Neuron (in vitro differentiated cells): ENCODE data around the gene PNKD.

Source experiments
- H2AFZ ChIP-seq: one replicate; pipeline ENCODE4 v1.6.1; 2013; ENCODE audit warnings: low read depth, mild to moderate bottlenecking, inconsistent platforms, low read length, moderate library complexity
- H3K27me3 ChIP-seq: one replicate; pipeline ENCODE4 v1.6.1; 2013; ENCODE audit warnings: low read length; ENCODE audit not compliant: insufficient read depth
- H3K36me3 ChIP-seq: one replicate; pipeline ENCODE4 v1.6.1; 2013; ENCODE audit warnings: low read length; ENCODE audit not compliant: insufficient read depth
- H3K4me1 ChIP-seq: one replicate; pipeline ENCODE4 v1.6.1; 2013; ENCODE audit warnings: low read length; ENCODE audit not compliant: insufficient read depth
- H3K4me3 ChIP-seq: 2 replicates; pipeline ENCODE4 v1.5.1; 2013; ENCODE audit warnings: mild to moderate bottlenecking, low read length, moderate library complexity
- H3K9me3 ChIP-seq: one replicate; pipeline ENCODE4 v1.6.1; 2013; ENCODE audit warnings: low read length

The PNKD gene, protein sequence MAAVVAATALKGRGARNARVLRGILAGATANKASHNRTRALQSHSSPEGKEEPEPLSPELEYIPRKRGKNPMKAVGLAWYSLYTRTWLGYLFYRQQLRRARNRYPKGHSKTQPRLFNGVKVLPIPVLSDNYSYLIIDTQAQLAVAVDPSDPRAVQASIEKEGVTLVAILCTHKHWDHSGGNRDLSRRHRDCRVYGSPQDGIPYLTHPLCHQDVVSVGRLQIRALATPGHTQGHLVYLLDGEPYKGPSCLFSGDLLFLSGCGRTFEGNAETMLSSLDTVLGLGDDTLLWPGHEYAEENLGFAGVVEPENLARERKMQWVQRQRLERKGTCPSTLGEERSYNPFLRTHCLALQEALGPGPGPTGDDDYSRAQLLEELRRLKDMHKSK

DNA sequence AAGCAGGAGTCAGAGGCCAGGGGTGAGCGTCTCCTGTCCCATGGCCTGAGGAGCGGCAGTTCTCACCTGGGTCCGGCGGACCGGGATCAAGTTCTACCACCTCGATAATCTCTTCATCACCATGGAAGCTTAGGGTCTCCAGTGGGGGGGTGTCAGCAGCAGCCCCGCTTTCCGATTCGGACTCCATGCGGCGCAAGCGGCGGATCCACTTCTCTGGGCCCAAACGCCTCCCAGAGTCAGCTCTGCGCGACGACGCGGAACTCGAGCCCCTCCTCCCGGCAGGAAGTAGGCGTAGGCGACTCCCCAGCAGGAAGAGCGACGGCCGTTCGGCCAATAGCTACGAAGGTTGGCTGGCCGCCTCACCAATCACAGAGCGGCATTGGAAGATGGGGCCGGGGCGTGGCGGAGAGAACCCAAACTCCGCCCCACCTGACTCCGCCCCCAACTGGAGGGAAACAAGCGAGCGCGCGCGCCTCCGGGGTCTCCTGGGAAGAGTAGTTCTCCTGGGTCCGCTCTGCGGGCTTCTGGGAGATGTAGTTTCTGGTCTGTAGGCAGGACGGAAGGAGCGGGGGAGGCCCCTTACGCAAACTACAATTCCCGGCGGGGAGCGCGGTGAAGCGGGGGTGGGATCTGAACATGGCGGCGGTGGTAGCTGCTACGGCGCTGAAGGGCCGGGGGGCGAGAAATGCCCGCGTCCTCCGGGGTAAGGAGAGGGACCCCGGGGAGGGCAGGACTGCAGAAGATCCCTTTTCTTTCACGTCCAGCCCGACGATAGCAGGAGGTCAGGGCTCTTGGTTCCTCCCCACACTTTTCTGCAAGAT lies at the start of gene PNKD, which contains the start of gene AAMP:
PNKD (plus strand) TSS at position 620 of the 821 bp plus-strand sequence; CDS start at position 637, 17 bp downstream.
AAMP (minus strand) TSS at position 238 of the 821 bp plus-strand sequence; CDS start at position 187, 51 bp downstream.
- Histone ChIP-seq H3K4me3 (peak within 1 kb of the TSS; percentile 91), H3K27me3 (no peaks in the 10 kb centered on the region), H3K4me1 (peaks cover 13% of the 10 kb centered on the region), H2AFZ (peak within 1 kb of the TSS; percentile 74), H3K9me3 (no peaks in the 10 kb centered on the region), H3K36me3 (peaks cover 31% of the 10 kb centered on the region)

DNA sequence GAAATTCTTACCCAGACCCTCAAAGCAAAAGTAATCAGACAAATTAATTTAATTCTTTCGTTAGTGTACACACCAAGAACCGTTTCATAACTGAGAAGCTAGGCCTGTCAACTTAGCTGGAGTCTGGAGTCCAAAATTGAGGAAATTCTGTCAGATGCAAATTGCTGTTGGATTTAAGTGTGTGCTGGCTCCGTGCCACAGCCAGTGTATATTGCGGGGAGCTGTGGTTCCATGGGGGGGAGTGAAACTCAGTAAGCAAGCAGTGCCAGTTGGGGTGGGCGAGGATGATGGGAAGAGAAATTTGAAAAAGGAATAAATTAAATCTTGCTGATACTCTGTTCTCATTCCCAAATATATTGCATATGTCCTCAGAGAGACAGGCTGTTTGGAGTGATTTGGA lies 49.3 kb upstream of the PNKD start:
- no peaks in the 10 kb centered on the region for H3K9me3 ChIP-seq
- no peak overlapping the region for H2AFZ ChIP-seq
- no peaks in the 10 kb centered on the region for H3K27me3 ChIP-seq
- H3K4me3 ChIP-seq: no peak overlapping the region
- peaks cover 32% of the 10 kb centered on the region for H3K36me3 ChIP-seq
- H3K4me1 ChIP-seq: peaks cover 19% of the 10 kb centered on the region

GRCh38 chr2:218223046-218223445 lies 47.3 kb upstream of the PNKD start:
- H3K4me3 ChIP-seq: no peak overlapping the region
- peaks cover 19% of the 10 kb centered on the region for H3K4me1 ChIP-seq
- H2AFZ ChIP-seq: no peak overlapping the region
- H3K27me3 ChIP-seq: no peaks in the 10 kb centered on the region
- no peaks in the 10 kb centered on the region for H3K9me3 ChIP-seq
- peaks cover 45% of the 10 kb centered on the region for H3K36me3 ChIP-seq

GRCh38 chr2:218224186-218224585 lies 46.1 kb upstream of the PNKD start:
- Histone ChIP-seq H3K36me3 (peaks cover 55% of the 10 kb centered on the region), H3K27me3 (no peaks in the 10 kb centered on the region), H2AFZ (no peak overlapping the region)

GRCh38 chr2:218226903-218227302 lies 43.4 kb upstream of the PNKD start:
- no peaks in the 10 kb centered on the region for H3K4me1 ChIP-seq
- no peaks in the 10 kb centered on the region for H3K9me3 ChIP-seq
- no peak overlapping the region for H2AFZ ChIP-seq
- peaks cover 70% of the 10 kb centered on the region for H3K36me3 ChIP-seq
- no peak overlapping the region for H3K4me3 ChIP-seq
- no peaks in the 10 kb centered on the region for H3K27me3 ChIP-seq

More at GRCh38 chr2:218224186-218224585, 46.1 kb upstream of the PNKD start:
- Histone ChIP-seq H3K4me3 (no peak overlapping the region), H3K9me3 (no peaks in the 10 kb centered on the region), H3K4me1 (peaks cover 8% of the 10 kb centered on the region)

DNA sequence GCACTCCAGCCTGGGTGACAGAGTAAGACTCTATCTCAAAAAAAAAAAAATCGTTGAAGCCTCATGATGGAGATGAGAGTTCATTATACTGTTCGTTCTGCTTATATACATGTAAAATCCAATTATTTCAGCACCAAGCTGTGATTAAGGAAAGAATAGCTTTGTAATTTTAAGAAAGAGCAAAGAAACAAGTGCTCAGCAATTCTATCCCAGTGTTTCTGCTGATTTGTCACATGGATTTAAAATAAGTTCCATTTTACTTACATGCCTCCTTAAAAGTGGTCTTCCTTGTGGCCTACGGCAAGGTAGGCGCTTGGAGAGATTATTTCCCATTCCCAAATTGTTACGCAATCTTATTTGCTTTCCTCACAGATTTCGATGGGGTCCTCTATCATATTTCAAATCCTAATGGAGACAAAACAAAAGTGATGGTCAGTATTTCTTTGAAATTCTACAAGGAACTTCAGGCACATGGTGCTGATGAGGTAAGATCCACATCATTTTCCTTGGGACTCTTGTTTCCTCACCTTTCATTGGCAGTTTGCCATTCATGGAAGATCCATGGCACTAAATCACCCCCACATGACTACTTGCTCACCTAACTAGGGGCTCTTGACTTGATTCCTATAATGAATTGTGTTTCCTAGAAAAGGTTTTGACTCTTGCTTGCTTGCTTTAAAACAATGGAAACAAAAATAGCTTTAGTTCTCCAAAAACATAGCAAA lies 41.8 kb upstream of the PNKD start:
- Histone ChIP-seq H3K36me3 (peaks cover 76% of the 10 kb centered on the region), H3K9me3 (no peaks in the 10 kb centered on the region), H3K4me1 (no peaks in the 10 kb centered on the region), H3K27me3 (no peaks in the 10 kb centered on the region), H2AFZ (no peak overlapping the region), H3K4me3 (no peak overlapping the region)

DNA sequence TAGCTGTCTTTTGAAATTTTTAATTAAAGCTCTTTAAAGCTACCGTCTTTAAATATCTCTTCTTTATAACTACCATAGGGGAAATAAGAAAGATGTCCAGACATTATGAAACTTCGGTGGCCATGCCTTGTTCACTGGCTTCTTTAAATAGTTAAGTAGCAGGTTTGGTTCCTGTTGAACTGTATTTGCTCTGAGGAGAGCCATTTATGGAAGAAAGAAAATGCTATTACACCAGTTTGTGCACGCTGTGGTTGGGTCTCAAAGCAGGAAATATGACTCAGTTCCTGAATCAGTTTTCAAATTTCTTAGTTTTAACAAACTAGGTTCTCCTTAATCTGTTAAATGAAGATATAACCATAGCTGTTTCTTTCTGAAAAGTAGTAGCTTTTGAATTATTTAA lies 41.1 kb upstream of the PNKD start:
- no peaks in the 10 kb centered on the region for H3K4me1 ChIP-seq
- no peak overlapping the region for H3K4me3 ChIP-seq
- H3K36me3 ChIP-seq: peaks cover 80% of the 10 kb centered on the region
- H3K9me3 ChIP-seq: no peaks in the 10 kb centered on the region
- no peaks in the 10 kb centered on the region for H3K27me3 ChIP-seq
- H2AFZ ChIP-seq: no peak overlapping the region

DNA sequence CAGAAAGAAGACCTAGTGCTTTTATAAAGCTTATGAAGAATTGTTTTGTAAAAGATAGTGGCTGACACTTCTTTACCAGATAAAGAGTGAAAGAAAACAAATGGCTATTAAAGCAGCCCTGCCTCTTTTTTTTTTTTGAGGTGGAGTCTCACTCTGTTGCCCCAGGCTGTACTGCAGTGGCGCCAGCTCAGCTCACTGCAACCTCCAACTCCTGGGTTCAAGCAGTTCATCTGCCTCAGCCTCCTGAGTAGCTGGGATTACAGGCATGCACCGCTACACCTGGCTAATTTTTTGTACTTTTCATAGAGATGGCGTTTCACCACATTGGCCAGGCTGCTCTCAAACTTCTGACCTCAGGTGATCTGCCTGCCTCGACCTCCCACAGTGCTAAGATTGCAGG lies 40.5 kb upstream of the PNKD start:
- Histone ChIP-seq H3K4me3 (no peak overlapping the region), H3K4me1 (no peaks in the 10 kb centered on the region), H2AFZ (no peak overlapping the region), H3K36me3 (peaks cover 80% of the 10 kb centered on the region), H3K27me3 (no peaks in the 10 kb centered on the region), H3K9me3 (no peaks in the 10 kb centered on the region)

- Histone ChIP-seq H3K4me1 (no peaks in the 10 kb centered on the region), H3K36me3 (peaks cover 81% of the 10 kb centered on the region), H3K4me3 (no peak overlapping the region), H3K27me3 (no peaks in the 10 kb centered on the region), H3K9me3 (no peaks in the 10 kb centered on the region), H2AFZ (no peak overlapping the region)
Observed at GRCh38 chr2:218230882-218231281, 39.4 kb upstream of the PNKD start.

- no peak overlapping the region for H3K4me3 ChIP-seq
- H2AFZ ChIP-seq: no peak overlapping the region
- H3K36me3 ChIP-seq: peaks cover 84% of the 10 kb centered on the region
- no peaks in the 10 kb centered on the region for H3K9me3 ChIP-seq
- H3K4me1 ChIP-seq: no peaks in the 10 kb centered on the region
- H3K27me3 ChIP-seq: no peaks in the 10 kb centered on the region
Observed at GRCh38 chr2:218233543-218233942, 36.8 kb upstream of the PNKD start.

DNA sequence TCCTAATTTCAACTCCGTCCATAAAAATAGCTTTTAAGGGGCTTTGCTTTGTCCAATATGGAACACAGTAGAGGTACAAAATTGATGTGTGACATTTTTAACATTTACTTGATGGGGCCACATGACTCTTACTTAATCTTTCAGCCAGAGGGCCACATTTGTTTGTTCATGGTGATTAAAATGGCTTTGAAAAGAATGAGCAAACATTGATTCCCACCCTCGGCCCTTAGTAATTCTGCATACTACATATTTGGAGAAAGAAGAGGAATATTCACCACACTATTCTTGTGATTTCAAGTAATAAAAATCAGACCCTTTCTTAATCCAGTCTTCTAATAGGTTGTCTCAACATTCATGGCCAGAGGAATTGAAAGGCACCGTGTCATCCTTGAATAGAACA lies 35.8 kb upstream of the PNKD start:
- H3K36me3 ChIP-seq: peaks cover 84% of the 10 kb centered on the region

DNA sequence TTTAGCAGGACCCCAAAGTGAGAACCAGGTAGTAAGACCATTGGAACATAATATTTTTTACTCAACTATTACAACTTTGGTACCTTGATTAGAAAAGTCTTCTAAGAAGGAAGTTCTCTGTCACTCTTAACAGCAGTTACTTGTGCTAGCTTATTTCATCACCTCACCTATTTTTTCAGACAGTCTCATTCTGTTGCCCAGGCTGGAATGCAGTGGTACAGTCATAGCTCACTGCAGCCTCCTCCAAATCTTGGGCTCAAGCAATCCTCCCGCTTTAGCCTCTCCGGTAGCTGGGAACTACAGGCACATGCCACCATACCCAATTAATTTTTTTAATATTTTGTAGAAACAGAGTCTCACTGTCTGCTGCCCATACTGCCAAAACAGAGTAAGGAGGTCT lies 35.3 kb upstream of the PNKD start:
- H3K4me1 ChIP-seq: no peaks in the 10 kb centered on the region
- H3K9me3 ChIP-seq: no peaks in the 10 kb centered on the region
- H3K36me3 ChIP-seq: peaks cover 82% of the 10 kb centered on the region
- H3K4me3 ChIP-seq: no peak overlapping the region
- H3K27me3 ChIP-seq: no peaks in the 10 kb centered on the region
- H2AFZ ChIP-seq: no peak overlapping the region

More for the DNA sequence above, 35.8 kb upstream of the PNKD start:
- Histone ChIP-seq H3K4me1 (no peaks in the 10 kb centered on the region), H3K9me3 (no peaks in the 10 kb centered on the region), H3K4me3 (no peak overlapping the region), H2AFZ (no peak overlapping the region), H3K27me3 (no peaks in the 10 kb centered on the region)

GRCh38 chr2:218236829-218237228 lies 33.5 kb upstream of the PNKD start:
- Histone ChIP-seq H3K4me1 (no peaks in the 10 kb centered on the region), H3K9me3 (no peaks in the 10 kb centered on the region), H3K4me3 (no peak overlapping the region), H3K27me3 (no peaks in the 10 kb centered on the region), H2AFZ (no peak overlapping the region), H3K36me3 (peaks cover 80% of the 10 kb centered on the region)
